Limb (tissue), 2 donors: ENCODE results near the gene ZFP91.
"Not testable (repeated sequence)": the region's sequence is repeated elsewhere in the genome, so short reads cannot be mapped to it uniquely, and the experiment has no call there.

Experiments
- DNase-seq, 2 donors: peaks; one replicate each; pipeline ENCODE4 v3.0.0-alpha.2; 2016; ENCODE audit errors: extremely low spot score in 2 of 2

Gene ZFP91, protein sequence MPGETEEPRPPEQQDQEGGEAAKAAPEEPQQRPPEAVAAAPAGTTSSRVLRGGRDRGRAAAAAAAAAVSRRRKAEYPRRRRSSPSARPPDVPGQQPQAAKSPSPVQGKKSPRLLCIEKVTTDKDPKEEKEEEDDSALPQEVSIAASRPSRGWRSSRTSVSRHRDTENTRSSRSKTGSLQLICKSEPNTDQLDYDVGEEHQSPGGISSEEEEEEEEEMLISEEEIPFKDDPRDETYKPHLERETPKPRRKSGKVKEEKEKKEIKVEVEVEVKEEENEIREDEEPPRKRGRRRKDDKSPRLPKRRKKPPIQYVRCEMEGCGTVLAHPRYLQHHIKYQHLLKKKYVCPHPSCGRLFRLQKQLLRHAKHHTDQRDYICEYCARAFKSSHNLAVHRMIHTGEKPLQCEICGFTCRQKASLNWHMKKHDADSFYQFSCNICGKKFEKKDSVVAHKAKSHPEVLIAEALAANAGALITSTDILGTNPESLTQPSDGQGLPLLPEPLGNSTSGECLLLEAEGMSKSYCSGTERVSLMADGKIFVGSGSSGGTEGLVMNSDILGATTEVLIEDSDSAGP

DNA sequence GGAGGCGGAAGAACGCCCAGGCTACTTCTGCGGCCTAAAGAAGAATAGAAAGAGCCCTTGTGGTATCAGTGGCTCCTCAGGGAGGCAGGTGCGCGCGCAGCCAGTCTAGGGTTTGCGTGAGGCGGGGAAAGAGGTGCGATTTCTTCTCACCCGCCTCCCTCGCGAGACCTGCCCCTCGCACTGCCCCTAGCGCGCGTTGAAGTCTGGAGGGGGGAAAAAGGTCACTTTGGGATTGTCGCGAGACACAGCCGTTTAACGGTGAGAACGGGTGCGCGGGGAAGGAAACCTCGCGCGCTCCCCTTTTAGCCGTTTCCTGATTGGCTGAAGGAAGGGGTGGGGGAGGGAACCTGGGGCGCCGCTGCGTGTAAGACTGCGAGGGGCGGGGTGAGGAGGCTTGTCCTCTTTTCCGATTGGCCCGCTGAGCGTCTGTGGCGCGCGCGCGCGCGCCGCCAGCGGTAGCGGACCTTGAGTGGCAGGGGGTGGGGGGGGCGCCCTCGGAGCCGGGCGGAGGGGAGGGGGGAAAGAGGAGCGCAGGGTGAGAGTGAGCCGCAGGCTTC lies at the start of gene ZFP91:
TSS of gene ZFP91 (plus strand) at position 429 of the 557 bp plus-strand sequence. CDS start 219 bp downstream, outside the sequence.
- DNase-seq = peak; percentile 98 to 99

DNA sequence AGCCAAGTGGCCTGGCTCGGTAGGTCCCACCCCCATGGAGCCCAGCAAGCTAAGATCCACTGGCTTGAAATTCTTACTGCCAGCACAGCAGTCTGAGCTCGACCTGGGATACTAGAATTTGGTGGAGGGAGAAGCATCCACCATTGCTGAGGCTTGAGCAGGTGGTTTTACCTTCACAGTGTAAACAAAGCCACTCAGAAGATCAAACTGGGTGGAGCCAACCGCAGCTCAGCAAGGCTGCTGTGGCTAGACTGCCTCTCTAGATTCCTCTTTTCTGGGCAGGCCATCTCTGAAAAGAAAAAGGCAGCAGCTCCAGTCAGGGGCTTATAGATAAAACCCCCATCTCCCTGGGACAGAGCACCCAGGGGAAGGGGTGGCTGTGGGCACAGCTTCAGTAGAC lies 48.6 kb upstream of the ZFP91 start:
- DNase-seq = no peak

DNA sequence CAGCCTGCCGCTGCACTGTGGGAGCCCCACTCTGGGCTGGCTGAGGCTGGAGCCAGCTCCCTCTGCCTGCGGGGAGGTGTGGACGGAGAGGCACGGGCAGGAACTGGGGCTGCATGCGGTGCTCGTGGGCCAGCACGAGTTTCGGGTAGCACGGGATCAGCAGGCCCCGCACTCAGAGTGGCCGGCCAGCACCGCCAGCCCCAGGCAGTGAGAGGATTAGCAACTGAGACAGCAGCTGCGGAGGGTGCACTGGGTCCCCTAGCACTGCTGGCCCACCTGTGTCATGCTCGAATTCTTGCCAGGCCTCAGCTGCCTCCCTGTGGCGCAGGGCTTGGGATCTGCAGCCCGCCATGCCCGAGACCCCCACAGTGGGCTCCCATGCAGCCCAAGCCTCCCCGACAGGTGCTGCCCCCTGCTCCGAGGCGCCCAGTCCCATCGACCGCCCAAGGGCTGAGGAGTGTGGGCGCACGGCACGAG lies 47.0 kb upstream of the ZFP91 start:
- DNase-seq = no peak

DNA sequence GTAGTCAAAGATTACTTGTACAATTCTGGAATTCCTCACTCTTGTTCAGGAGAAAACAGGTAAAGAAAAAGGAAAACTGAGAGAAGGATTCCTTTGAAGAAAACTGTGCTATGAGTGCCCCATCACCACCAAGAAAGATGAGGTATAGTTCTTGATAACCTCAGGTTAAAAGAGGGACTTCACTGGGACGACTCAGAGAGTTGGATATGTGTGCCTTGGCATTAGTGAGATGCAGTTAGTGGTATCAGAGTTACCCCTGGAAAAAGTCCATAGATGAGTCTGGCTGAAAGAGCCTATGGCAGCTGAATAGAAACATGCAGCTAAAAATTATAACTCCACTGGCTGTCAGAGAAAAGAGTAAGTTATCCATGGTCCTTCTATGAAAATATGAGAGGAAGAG lies 32.0 kb upstream of the ZFP91 start:
- DNase-seq = no peak

DNA sequence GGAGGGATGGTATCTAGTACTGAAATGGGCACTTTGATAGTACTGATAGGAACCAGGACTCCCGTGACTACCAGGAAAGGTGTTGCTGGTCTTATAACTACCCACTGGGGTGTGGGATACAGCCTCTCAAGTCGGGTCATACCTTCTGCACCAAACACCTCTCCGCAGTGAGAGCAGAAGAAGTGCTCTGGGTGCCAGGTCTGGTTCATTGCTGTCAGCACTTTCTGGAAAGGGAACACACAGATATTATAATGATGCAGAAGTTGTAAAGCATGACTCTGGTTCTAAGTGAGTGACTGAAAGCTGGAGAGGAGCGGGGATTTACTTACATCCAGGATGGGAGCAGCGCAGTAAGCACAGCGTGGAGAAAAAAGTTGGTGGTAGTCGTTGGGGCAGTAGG lies 29.2 kb upstream of the ZFP91 start:
- DNase-seq = no peak

DNA sequence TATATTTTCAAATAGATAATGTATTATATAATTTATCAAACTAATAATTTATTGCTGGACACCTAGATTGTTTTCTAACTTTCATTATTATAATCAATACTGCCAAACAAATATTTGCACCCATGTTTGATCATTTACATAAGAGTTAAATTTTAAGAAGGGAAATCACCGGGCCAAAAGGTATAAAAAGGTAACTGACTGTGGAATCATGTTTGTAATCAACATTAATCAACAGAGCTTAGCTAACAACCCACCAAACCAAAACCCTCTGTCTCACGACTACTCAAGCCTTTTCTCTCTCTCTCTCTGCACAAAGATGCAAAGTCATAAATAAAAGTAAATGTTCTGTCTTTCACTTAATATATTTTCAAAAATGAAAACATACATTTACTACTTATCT lies 18.0 kb upstream of the ZFP91 start:
- DNase-seq = no peak

DNA sequence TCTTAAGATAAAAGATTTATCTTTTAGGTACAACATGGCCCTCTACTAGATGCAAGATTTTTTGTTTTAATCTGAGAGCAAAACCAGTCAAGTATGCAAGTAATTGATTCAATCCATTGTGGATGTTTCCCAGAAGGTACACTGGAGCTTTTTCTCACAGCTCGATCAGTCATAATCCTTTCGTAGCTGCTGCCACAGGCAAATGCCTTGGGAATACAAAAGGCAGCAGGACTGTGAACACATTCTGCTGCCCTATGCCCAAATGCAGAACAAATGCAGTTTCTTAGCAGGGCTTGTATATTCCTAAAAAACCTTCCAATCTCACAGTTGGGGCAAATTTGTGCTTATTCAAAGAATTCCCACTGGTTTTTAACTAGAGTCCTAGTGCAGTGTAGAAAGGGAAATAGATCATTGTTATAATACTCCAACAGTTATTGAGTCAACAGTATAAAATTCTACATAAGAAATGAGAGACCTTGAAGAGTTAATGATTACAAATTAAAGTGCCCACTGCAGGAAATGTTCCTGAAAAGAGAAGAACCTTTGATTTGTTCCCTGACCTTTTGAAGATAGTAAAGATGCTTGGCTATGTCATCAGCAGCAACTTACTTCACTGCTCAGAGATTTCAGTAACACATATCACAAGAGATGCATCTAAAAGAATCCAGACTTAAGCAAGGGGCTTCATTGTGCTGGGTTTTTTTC lies 17.3 kb upstream of the ZFP91 start:
- DNase-seq = no peak

DNA sequence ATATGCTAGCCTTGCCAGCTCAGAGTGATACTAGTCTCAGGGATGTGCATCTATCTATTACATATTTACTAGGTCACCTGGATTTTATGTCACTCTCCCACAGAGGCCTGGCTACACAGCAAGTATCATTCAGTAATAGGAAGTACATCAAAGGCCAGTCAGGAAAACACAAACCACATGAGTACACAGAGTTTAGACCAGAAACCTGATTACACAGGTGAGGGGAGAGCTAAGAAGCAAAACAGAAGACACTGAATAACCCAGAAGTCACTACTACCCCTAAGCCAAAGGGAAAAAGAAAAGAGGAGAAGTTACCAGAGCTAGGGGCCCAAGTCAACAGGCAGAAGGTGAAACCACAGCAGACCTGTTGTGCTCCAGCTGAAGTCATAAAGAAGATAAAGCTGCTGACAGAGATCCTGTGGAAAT lies 16.5 kb upstream of the ZFP91 start:
- DNase-seq = no peak

DNA sequence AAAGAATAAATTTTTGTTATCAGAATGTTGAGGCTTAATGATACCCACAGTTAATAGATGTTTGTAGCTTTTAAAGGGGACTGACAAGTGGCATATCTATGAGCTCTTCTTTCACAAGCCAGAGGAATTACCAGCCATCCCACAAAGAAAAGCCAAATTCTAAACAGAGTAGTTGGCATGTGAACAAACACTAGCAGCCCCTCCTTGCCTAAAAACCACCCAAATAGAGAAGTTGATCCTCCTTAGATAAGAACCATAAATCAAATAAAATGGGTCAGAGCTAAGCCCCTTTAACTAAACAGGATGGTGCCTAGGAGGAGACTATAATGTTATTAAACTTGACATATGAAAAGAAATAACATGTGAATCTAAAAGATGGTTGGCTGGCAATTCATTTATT lies 14.6 kb upstream of the ZFP91 start:
- no peak for DNase-seq

DNA sequence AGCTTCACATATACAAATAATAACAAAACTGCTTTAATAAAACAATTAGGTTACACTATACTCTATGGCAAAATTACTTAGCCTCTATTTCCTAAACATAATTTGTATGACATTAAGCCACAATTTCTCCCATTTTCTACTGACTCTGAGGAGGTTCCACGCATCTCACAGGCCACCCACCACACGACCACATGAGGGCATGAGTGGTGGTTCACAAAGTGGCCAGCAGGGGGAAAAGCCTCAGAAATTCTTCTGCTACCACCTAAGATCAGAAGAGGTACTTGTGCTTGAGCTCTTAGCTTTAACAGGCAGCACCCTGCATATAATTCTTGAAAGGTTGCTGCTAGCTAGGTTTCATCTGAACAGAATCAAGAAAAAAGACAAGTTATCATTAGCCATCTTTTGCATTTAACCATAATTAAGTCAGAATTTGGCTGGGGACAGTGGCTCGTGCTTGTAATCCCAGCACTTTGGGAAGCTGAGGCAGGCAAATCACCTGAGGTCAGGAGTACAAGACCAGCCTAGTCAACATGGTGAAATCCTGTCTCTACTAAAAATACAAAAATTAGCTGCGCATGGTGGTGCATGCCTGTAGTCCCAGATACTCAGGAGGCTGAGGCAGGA lies 10.9 kb upstream of the ZFP91 start:
- peak in 1 of 2 donors; percentile 56 for DNase-seq

DNA sequence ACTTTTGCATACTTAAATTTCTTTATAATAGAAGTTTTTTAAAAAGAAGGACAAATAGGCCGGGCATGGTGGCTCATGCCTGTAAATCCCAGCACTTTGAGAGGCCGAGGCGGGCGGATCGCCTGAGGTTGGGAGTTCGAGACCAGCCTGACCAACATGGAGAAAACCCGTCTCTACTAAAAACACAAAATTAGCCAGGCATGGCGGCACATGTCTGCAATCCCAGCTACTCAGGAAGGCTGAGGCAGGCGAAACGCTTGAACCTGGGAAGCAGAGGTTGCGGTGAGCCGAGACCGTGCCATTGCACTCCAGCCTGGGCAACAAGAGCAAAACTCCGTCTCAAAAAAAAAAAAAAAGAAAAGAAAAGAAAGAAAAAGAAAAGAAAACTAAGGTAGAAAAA lies 6.0 kb upstream of the ZFP91 start:
- not testable (repeated sequence) for DNase-seq

DNA sequence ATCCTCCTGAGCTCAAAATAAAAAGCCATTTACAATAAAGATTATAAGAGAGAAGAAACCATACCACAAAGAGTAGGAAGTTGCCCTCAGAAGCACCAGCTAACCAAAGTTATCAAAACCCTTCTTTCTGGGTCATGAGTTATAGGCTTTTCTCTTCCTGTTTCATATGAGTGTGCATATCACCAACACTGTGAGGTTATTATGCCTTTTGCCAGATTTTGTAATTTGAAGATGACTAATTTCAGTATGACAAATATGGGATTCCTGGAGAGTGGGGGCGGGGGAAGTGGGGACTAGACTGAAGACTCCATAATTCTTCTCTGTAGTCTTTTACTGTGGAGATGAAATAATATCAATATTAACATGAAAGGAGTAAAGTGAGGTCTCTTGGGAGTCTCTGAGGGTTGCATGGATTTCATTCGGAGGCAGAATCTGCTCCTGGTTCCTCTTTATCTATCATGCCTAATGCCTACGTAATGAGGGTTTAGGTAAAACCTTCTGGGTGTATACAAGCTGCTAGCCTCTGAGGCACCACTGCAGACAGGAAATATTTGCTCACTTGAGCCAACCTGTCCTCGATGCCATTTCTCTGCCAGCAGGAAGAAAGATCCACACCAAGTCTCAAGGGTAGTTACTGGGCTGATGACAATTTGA lies 5.3 kb upstream of the ZFP91 start:
- DNase-seq = no peak

DNA sequence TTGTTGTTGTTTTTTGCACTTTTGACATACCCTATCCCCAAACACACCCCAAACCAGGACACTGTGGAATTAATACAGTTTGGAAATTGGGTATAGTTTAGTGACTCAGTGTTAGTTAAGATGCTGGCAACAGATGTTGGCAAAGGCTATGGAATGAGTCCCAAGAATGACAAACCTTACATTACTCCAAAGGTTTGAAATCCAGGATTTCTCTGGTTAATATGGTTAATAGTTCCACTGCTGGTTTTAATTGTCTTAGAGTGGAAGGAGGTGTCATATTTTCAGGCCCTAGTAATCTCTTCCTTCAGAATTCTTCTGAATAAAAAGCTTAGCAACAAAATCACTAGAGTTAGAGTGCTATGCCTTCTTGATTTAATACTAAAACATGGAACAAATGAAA lies 4.0 kb upstream of the ZFP91 start:
- DNase-seq = no peak

DNA sequence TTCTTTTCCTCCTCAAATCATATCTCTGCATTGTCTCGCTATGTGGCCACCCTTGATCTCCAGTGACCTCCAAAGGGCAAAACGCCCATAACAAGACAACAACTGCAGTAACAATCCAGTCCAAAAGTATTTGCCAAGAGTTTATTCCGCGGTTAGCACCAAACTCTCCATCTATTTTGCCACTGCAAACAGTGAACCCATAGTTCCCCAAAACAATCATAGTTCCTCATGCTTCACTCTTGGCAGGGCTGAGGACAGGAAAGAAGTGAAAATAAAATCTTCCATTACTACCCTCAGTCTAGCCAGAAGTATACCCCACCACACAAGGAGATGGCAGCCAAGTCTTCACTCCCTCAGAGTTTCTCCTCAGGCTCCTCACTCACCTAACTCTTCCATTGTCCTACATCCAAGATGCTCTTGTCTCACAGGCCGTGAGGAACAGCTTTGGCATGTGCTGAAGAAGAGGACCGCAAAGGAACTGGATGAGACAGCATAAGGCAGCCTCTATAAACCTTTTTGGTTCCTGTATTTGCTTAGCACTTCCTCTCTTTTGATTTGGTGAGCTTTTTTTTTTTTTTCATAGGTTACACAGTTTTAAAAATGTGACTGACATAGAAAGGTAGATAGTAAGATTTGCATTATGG lies 3.4 kb upstream of the ZFP91 start, which contains the start of gene LPXN:
TSS of gene LPXN (minus strand) at position 480 of the 644 bp plus-strand sequence. CDS start at position 396, 84 bp downstream.
- no peak for DNase-seq

DNA sequence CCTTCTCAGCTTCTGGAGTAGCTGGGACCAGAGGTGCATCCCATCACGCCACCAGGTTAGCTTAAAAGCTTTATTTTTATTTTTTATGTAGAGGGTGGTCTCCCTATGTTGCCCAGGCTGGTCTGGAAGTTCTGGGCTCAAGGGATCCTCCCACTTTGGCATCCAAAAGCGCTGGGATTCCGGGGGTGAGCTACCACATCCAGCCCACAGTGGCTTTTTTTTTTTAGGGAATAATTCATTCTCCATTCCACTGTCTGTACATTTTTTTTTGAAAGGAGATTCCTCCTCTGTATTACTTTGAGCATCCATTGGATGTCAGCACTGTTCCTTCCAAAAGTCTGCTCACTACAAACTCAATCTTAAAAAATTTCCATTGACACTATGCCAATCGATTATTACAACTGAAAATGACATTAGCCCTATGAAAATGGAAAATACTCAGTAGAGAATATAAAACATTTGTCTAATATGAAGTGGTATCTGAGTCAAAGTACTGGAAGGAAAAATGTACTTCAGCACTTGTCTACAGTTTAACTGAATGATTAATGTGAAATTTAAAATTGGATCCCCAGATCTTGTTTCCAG lies 1.9 kb upstream of the ZFP91 start:
- peak in 1 of 2 donors; percentile 65 for DNase-seq

DNA sequence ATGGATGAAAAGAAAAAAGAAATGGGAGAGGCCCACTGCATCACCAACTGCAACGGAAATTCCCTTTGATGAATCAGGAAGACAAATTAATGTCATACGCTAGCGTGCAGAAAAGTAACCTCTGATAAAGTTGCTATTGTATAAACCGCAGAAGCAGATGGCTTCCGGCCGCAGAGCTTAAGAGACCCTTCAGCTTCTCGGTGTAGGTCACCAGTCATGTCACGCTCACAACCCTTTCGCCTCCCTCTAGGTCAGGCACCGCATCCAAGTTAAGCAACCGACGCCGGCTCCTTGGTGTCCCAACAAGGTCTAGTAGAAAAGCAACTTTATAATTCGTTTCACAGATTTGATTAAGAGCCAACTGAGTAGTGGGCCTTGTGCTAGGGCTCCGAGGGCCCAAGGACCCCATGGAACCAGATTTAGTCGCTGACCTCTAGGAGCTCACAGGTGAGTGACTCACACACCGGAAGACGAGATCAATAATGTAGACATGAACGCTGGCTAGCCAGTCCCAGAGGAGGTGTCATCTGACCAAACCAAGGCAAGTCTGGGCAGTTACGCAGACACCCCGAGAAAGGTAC lies 1.2 kb upstream of the ZFP91 start:
- DNase-seq = peak in 1 of 2 donors; percentile 51

DNA sequence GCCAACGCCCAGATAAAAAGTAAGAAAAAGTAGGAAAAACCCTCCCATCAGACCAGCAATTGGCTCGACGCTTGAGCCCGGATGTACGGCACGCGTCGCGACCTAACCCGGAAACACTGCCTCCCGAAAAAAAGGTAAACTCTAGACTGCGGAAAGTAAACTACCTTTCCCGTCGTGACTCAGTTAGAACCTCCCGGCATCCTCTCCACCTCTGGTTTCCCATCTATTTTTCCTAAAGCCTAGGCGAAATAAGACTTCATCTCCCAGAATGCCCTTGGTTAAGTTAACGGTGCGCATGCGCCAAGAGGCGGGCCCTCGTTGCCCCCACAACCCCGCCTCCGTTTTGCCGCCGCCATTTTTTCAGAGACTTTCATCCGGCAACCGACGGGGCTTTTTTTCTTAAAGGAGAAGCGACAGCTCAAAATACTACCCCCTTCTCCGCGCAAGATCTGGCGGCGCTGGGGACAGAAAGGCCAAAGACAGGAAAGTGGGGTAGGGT lies 678 bp upstream of the ZFP91 start:
- peak; percentile 95 to 100 for DNase-seq

DNA sequence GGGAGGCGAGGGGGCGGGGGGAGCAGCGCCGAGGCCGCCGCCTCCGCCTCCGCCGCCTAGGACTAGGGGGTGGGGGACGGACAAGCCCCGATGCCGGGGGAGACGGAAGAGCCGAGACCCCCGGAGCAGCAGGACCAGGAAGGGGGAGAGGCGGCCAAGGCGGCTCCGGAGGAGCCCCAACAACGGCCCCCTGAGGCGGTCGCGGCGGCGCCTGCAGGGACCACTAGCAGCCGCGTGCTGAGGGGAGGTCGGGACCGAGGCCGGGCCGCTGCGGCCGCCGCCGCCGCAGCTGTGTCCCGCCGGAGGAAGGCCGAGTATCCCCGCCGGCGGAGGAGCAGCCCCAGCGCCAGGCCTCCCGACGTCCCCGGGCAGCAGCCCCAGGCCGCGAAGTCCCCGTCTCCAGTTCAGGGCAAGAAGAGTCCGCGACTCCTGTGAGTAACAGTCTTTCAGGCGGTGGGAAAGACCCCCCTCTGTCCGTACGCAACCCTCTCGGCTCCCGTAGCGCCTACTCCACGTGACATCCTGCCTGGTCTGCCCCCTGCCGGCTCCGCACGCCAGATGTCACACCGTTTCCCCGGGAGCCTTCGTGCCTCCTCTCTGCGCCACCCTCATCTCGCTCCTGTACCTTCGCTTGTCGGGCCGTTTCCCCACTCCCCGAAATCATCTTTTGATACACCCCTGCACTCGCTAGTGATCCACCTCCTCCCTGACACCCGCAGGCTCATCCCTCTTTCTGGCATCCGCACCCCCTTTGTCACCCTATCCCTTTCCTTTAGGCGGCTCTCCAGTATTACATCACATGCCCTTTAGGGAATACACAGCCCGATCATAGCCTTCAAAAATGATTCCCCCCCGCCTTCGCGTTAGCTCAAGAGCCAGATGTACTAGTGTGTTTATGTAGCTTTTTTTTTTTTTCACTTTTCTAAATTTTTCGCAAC lies 598 bp downstream of the ZFP91 start:
- DNase-seq = peak; percentile 91 to 95
